Astrocyte (in vitro differentiated cells and primary cell): ENCODE results near the gene CYYR1. TPM values are rescaled to one million over a fixed set of nuclear protein-coding genes. Genes with fewer than 3 reads are reported as not detected.

ENCODE experiments used
- DNase-seq: peaks from one replicate; pipeline ENCODE4 v3.0.0-alpha.2; 2010; ENCODE audit warnings: low read depth
- FAIRE-seq: peaks from 2 replicates; lab custom pipeline; 2011; peaks lifted over from hg19 to GRCh38; lab: Jason Lieb, UNC
- H2AFZ ChIP-seq: 2 replicates; pipeline ENCODE4 v1.6.0; 2012; ENCODE audit warnings: low read depth, low read length, inconsistent platforms
- H3K27ac ChIP-seq: 2 replicates; pipeline ENCODE4 v1.5.1; 2011; ENCODE audit warnings: low read depth, low read length, inconsistent platforms
- H3K27me3 ChIP-seq: 2 replicates; pipeline ENCODE4 v1.6.0; 2011; ENCODE audit warnings: low read length, inconsistent platforms; ENCODE audit not compliant: insufficient read depth
- H3K36me3 ChIP-seq: 2 replicates; pipeline ENCODE4 v1.5.1; 2011; ENCODE audit warnings: low read length, inconsistent platforms; ENCODE audit not compliant: insufficient read depth
- H3K4me1 ChIP-seq: 2 replicates; pipeline ENCODE4 v1.5.1; 2011; ENCODE audit warnings: low read length, inconsistent platforms; ENCODE audit not compliant: insufficient read depth
- H3K4me2 ChIP-seq: 2 replicates; pipeline ENCODE4 v1.6.0; 2012; ENCODE audit warnings: low read length, inconsistent platforms
- H3K4me3 ChIP-seq: 2 replicates; pipeline ENCODE4 v1.5.1; 2011; ENCODE audit warnings: low read depth, mild to moderate bottlenecking, low read length, inconsistent platforms; ENCODE audit not compliant: insufficient read depth
- H3K79me2 ChIP-seq: 2 replicates; pipeline ENCODE4 v1.6.0; 2012; ENCODE audit warnings: mild to moderate bottlenecking, low read length, inconsistent platforms; ENCODE audit not compliant: insufficient read depth
- H3K9ac ChIP-seq: 2 replicates; pipeline ENCODE4 v1.6.0; 2012; ENCODE audit warnings: mild to moderate bottlenecking, low read length, inconsistent platforms
- H3K9me3 ChIP-seq: 2 replicates; pipeline ENCODE4 v1.5.1; 2012; ENCODE audit warnings: low read depth, mild to moderate bottlenecking, low read length, inconsistent platforms; ENCODE audit not compliant: insufficient read depth
- H4K20me1 ChIP-seq: 2 replicates; pipeline ENCODE4 v1.6.0; 2012; ENCODE audit warnings: low read length, inconsistent platforms; ENCODE audit not compliant: insufficient read depth
- H3K27ac Mint-ChIP-seq: one replicate; pipeline ENCODE4 v1.8.0; 2021; ENCODE audit warnings: mild to moderate bottlenecking, mixed read lengths; ENCODE audit not compliant: unreplicated experiment
- H3K27me3 Mint-ChIP-seq: one replicate; pipeline ENCODE4 v1.8.0; 2021; ENCODE audit warnings: low read depth, mixed read lengths; ENCODE audit not compliant: unreplicated experiment
- H3K36me3 Mint-ChIP-seq: one replicate; pipeline ENCODE4 v1.8.0; 2021; ENCODE audit warnings: low read depth, mixed read lengths; ENCODE audit not compliant: unreplicated experiment
- H3K4me1 Mint-ChIP-seq: one replicate; pipeline ENCODE4 v1.8.0; 2021; ENCODE audit warnings: low read depth, mixed read lengths; ENCODE audit not compliant: unreplicated experiment
- H3K4me3 Mint-ChIP-seq: one replicate; pipeline ENCODE4 v1.8.0; 2021; ENCODE audit warnings: mild to moderate bottlenecking, moderate library complexity, mixed read lengths; ENCODE audit not compliant: unreplicated experiment
- H3K9me3 Mint-ChIP-seq: one replicate; pipeline ENCODE4 v1.8.0; 2021; ENCODE audit warnings: mild to moderate bottlenecking, mixed read lengths; ENCODE audit not compliant: unreplicated experiment
- EZH2 ChIP-seq: IDR thresholded peaks from 2 replicates; pipeline ENCODE4 v1.6.1; 2012; ENCODE audit warnings: mild to moderate bottlenecking, low read length, inconsistent platforms; ENCODE audit not compliant: insufficient read depth
- total RNA-seq: library from RNA; stranded (reverse); gene quantifications from 2 replicates; pipeline ENCODE4 v1.2.1, GENCODE V29; 2021
- TF ChIP-seq, protein P1 (sequence below): IDR thresholded peaks from 2 replicates; pipeline ENCODE4 v1.5.1; 2011; ENCODE audit warnings: low read depth, mild to moderate bottlenecking, inconsistent platforms, low read length, moderate library complexity; ENCODE audit not compliant: insufficient read depth

The CYYR1 gene
- total RNA-seq, 1 donor from 2014 or later: 4.7 TPM

DNA sequence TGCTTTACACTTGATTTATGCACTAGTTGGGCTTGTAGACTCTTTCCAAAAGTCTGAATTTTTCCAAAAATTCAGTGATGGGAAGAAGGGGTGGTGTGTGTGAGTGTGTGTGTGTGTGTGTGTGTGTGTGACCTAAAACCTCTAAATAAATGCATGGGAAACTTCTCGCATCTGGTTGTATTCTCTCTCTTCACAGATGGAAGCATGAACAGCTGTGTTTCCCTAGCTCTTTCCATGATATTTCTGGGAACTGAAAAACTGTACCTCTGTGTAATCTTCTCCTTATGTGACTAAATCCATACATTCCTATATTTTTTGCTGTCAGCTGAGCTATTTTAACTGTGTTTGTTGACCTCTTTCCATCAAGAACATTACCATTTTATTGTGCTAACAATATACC, 26.2 kb upstream of the CYYR1 start:
- no peak overlapping the region for H3K4me3 ChIP-seq
- H3K27ac ChIP-seq: no peak overlapping the region
- H3K9ac ChIP-seq: no peak overlapping the region
- H3K27me3 Mint-ChIP-seq: no peaks in the 10 kb centered on the region
- H3K4me2 ChIP-seq: no peak overlapping the region
- no peaks in the 10 kb centered on the region for H3K36me3 ChIP-seq
- H3K4me3 Mint-ChIP-seq: no peak overlapping the region
- H3K9me3 Mint-ChIP-seq: no peaks in the 10 kb centered on the region
- H3K4me1 ChIP-seq: no peaks in the 10 kb centered on the region
- H4K20me1 ChIP-seq: no peaks in the 10 kb centered on the region
- no peaks in the 10 kb centered on the region for H3K79me2 ChIP-seq
- no peaks in the 10 kb centered on the region for H3K36me3 Mint-ChIP-seq
- no peak overlapping the region for H3K27ac Mint-ChIP-seq
- no peak for TF ChIP-seq EZH2
- TF ChIP-seq, protein P1, sequence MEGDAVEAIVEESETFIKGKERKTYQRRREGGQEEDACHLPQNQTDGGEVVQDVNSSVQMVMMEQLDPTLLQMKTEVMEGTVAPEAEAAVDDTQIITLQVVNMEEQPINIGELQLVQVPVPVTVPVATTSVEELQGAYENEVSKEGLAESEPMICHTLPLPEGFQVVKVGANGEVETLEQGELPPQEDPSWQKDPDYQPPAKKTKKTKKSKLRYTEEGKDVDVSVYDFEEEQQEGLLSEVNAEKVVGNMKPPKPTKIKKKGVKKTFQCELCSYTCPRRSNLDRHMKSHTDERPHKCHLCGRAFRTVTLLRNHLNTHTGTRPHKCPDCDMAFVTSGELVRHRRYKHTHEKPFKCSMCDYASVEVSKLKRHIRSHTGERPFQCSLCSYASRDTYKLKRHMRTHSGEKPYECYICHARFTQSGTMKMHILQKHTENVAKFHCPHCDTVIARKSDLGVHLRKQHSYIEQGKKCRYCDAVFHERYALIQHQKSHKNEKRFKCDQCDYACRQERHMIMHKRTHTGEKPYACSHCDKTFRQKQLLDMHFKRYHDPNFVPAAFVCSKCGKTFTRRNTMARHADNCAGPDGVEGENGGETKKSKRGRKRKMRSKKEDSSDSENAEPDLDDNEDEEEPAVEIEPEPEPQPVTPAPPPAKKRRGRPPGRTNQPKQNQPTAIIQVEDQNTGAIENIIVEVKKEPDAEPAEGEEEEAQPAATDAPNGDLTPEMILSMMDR: no peak
- H3K9me3 ChIP-seq: no peaks in the 10 kb centered on the region
- no peaks in the 10 kb centered on the region for H3K4me1 Mint-ChIP-seq
- H3K27me3 ChIP-seq: no peaks in the 10 kb centered on the region
- no peak overlapping the region for H2AFZ ChIP-seq
- FAIRE-seq: no peak
- no peak for DNase-seq

DNA sequence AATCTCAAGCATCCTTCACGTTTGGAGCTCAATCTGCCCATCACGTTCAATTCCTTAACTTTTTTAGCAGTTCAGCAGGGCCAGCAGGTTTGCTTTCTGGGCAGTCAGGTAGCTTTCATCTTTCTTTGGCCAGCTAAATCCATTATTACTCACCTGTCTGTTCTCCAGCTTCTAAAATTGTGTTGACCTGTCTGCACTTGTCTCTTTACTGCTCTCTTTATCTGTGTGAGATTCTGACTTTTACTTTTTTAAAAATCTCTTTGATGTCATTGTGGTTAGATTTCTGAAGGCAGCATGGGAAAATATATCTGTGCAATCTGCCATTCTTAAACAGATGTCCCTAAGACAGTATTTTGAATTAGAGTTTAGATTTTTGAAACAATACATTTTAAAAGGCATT, 24.9 kb upstream of the CYYR1 start:
- Mint-ChIP-seq H3K27me3 (no peaks in the 10 kb centered on the region), H3K9me3 (no peaks in the 10 kb centered on the region), H3K27ac (no peak overlapping the region), H3K36me3 (no peaks in the 10 kb centered on the region), H3K4me3 (no peak overlapping the region), H3K4me1 (no peaks in the 10 kb centered on the region)
- Histone ChIP-seq H4K20me1 (no peaks in the 10 kb centered on the region), H3K36me3 (no peaks in the 10 kb centered on the region), H3K4me2 (no peak overlapping the region), H3K27me3 (no peaks in the 10 kb centered on the region), H3K4me3 (no peak overlapping the region), H2AFZ (no peak overlapping the region), H3K9ac (no peak overlapping the region), H3K9me3 (no peaks in the 10 kb centered on the region), H3K4me1 (no peaks in the 10 kb centered on the region), H3K27ac (no peak overlapping the region), H3K79me2 (no peaks in the 10 kb centered on the region)
- no peak for FAIRE-seq
- no peak for DNase-seq
- TF ChIP-seq, protein P1: no peak
- TF ChIP-seq EZH2: no peak

DNA sequence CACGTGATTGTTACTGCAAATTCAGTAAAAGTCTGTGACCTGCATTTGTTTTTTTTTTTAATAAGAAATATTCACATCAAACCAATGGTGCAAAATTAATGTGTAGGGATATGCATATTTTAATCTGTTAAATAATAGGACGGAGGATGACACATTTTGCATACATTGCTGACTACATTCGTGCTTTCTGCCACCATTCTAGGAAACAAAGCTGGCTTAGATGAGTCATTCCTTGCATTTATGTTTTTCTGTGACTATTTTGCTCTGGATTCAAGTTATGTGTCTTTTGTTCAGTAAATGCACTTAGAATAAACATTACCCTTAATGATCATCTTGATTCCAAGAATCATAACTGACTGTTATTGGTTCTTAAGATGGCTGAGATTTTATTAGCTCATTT, 23.9 kb upstream of the CYYR1 start:
- Histone ChIP-seq H3K4me2 (no peak overlapping the region), H2AFZ (no peak overlapping the region), H3K27ac (no peak overlapping the region), H3K4me1 (no peaks in the 10 kb centered on the region), H4K20me1 (no peaks in the 10 kb centered on the region), H3K79me2 (no peaks in the 10 kb centered on the region), H3K9ac (no peak overlapping the region), H3K27me3 (no peaks in the 10 kb centered on the region), H3K9me3 (no peaks in the 10 kb centered on the region), H3K36me3 (no peaks in the 10 kb centered on the region), H3K4me3 (no peak overlapping the region)
- TF ChIP-seq EZH2: no peak
- TF ChIP-seq, protein P1: no peak
- DNase-seq (no peak), FAIRE-seq (no peak)
- no peaks in the 10 kb centered on the region for H3K9me3 Mint-ChIP-seq
- no peaks in the 10 kb centered on the region for H3K36me3 Mint-ChIP-seq
- H3K27me3 Mint-ChIP-seq: no peaks in the 10 kb centered on the region
- H3K4me3 Mint-ChIP-seq: no peak overlapping the region
- H3K4me1 Mint-ChIP-seq: no peaks in the 10 kb centered on the region
- no peak overlapping the region for H3K27ac Mint-ChIP-seq
